BJ (cell line): Measurements from ENCODE around the gene ATXN10. TPM values are rescaled to one million over a fixed set of nuclear protein-coding genes. Genes with fewer than 3 reads are reported as not detected.
"Not testable (repeated sequence)": the region's sequence is repeated elsewhere in the genome, so short reads cannot be mapped to it uniquely, and the experiment has no call there.

ENCODE experiments used
- CTCF ChIA-PET: fragments of 350-600 bp; formaldehyde crosslinking; extraction: SDS; loops from one replicate; lab custom pipeline; 2021; ENCODE audit warnings: antibody characterized with exemption, inconsistent platforms; lab: Yijun Ruan, JAX
- POLR2A ChIA-PET: fragments of 300-600 bp; sonication (Branson Sonifier 250); formaldehyde crosslinking; extraction: SDS; loops from one replicate; lab custom pipeline; 2021; ENCODE audit warnings: antibody characterized with exemption; lab: Charles Lee
- DNase-seq: peaks from one replicate; pipeline ENCODE4 v3.0.0-alpha.2; 2011; ENCODE audit warnings: low read depth
- H3K27me3 ChIP-seq: 2 replicates; pipeline ENCODE4 v1.6.0; 2011; ENCODE audit warnings: low read length; ENCODE audit not compliant: control insufficient read depth, insufficient read depth
- H3K36me3 ChIP-seq: 2 replicates; pipeline ENCODE4 v1.5.1; 2011; ENCODE audit warnings: low read length; ENCODE audit not compliant: control insufficient read depth, insufficient read depth
- H3K4me3 ChIP-seq: 2 replicates; pipeline ENCODE4 v1.5.1; 2011; ENCODE audit warnings: low read depth, mild to moderate bottlenecking, control low read depth, low read length
- CTCF ChIP-seq: IDR thresholded peaks from 2 replicates; pipeline ENCODE4 v1.5.1; 2011; ENCODE audit warnings: low read depth, mild to moderate bottlenecking, control low read depth, inconsistent platforms, low read length, moderate library complexity; ENCODE audit not compliant: insufficient read depth
- polyA minus RNA-seq: library from RNA; depleted of rRNA, polyadenylated mRNA; stranded (reverse); fragments of >200 nt; gene quantifications from 2 replicates; pipeline ENCODE4 v1.2.3, GENCODE V29; 2011; rRNA and poly(A)+ RNA removed
- polyA plus RNA-seq: library from polyadenylated mRNA; depleted of rRNA; stranded (reverse); fragments of >200 nt; gene quantifications from 2 replicates; pipeline ENCODE4 v1.2.3, GENCODE V29; 2011; rRNA removed

ATXN10 gene
- polyA plus RNA-seq = 328 and 481 TPM in 2 replicates
- 276 and 373 TPM in 2 replicates for polyA minus RNA-seq

- no peak for DNase-seq
- no peaks in the 10 kb centered on the region for H3K27me3 ChIP-seq
- peak within 1 kb of the TSS; percentile 70 for H3K4me3 ChIP-seq
- no peaks in the 10 kb centered on the region for H3K36me3 ChIP-seq
- CTCF ChIA-PET = interaction anchor here (1.1 to 1.7 kb wide), 3 partner anchors 10 to 195 kb away, joined by 3 to 6 read pairs (median 4); no protein-coding TSS in a partner anchor
- POLR2A ChIA-PET = no interaction called here
- TF ChIP-seq CTCF = no peak
These were observed at the start of gene ATXN10 for GRCh38 chr22:45671783-45672563. ATXN10 (plus strand) TSS chr22:45671834; CDS start chr22:45672064, 230 bp downstream.

GRCh38 chr22:45621836-45622600 is 49.6 kb upstream of the ATXN10 start:
- ChIA-PET CTCF (no interaction called here), POLR2A (no interaction called here)
- Histone ChIP-seq H3K4me3 (no peak overlapping the region), H3K36me3 (no peaks in the 10 kb centered on the region), H3K27me3 (no peaks in the 10 kb centered on the region)
- no peak for TF ChIP-seq CTCF
- DNase-seq = no peak

GRCh38 chr22:45623464-45624145 is 48.0 kb upstream of the ATXN10 start:
- DNase-seq, H3K4me3 ChIP-seq, CTCF ChIA-PET, H3K27me3 ChIP-seq, H3K36me3 ChIP-seq, POLR2A ChIA-PET: not testable (repeated sequence)

- no peak overlapping the region for H3K4me3 ChIP-seq
- ChIA-PET CTCF (interaction anchor here (0.9 to 1.1 kb wide), 2 partner anchors 9 to 237 kb away, joined by 3 read pairs; no protein-coding TSS in a partner anchor), POLR2A (no interaction called here)
- H3K36me3 ChIP-seq = no peaks in the 10 kb centered on the region
- DNase-seq = no peak
- no peaks in the 10 kb centered on the region for H3K27me3 ChIP-seq
- TF ChIP-seq CTCF = no peak
These were observed 45.4 kb upstream of the ATXN10 start for GRCh38 chr22:45626198-45626651.

GRCh38 chr22:45627489-45628233 is 44.0 kb upstream of the ATXN10 start:
- no peak for TF ChIP-seq CTCF
- ChIA-PET POLR2A (no interaction called here), CTCF (interaction anchor here (0.6 to 1.6 kb wide), 2 partner anchors 10 to 1064 kb away, joined by 3 to 4 read pairs; no protein-coding TSS in a partner anchor)
- H3K4me3 ChIP-seq = no peak overlapping the region
- H3K27me3 ChIP-seq = peaks cover 2% of the 10 kb centered on the region; the same call in 1 of the 2 replicates
- no peaks in the 10 kb centered on the region for H3K36me3 ChIP-seq
- DNase-seq = no peak
